HEK293 (cell line): ENCODE results near the gene BTBD6.

Experiments used
- CTCF ChIA-PET: fragments of 350-600 bp; formaldehyde crosslinking; extraction: SDS; loops from one replicate; lab custom pipeline; 2021; ENCODE audit warnings: antibody characterized with exemption; lab: Yijun Ruan, JAX
- POLR2A ChIA-PET: fragments of 300-600 bp; formaldehyde crosslinking; extraction: SDS; loops from one replicate; lab custom pipeline; 2020; ENCODE audit warnings: antibody characterized with exemption, inconsistent platforms; lab: Yijun Ruan, JAX
- H3K27ac ChIP-seq: fragments of 200-500 bp; sonication (Bioruptor generic); 2 replicates; pipeline ENCODE4 v1.5.1; 2014; ENCODE audit warnings: low read depth, low read length, control low read depth, inconsistent platforms; ENCODE audit errors: extremely low read depth
- H3K36me3 ChIP-seq, 2 experiments: fragments of 200-500 bp in 1 of 2; sonication (Bioruptor generic) in 1 of 2; 1 replicate in 1 of 2; 2 replicates in 1 of 2; pipeline ENCODE4 v1.5.1; 2014 to 2017; ENCODE audit warnings: inconsistent platforms in 2 of 2, low read length in 2 of 2; ENCODE audit not compliant: control insufficient read depth in 2 of 2, insufficient read depth in 1 of 2
- H3K4me1 ChIP-seq: fragments of 200-500 bp; sonication (Bioruptor generic); 2 replicates; pipeline ENCODE4 v1.5.1; 2014; ENCODE audit warnings: mild to moderate bottlenecking, low read length, inconsistent platforms; ENCODE audit not compliant: control insufficient read depth, insufficient read depth
- H3K4me3 ChIP-seq: 2 replicates; pipeline ENCODE4 v1.5.1; 2011; ENCODE audit warnings: low read depth, mild to moderate bottlenecking, control low read depth, low read length, moderate library complexity
- H3K9me3 ChIP-seq: fragments of 200-500 bp; sonication (Bioruptor generic); 2 replicates; pipeline ENCODE4 v1.5.1; 2014; ENCODE audit warnings: low read depth, low read length, inconsistent platforms; ENCODE audit not compliant: control insufficient read depth, insufficient read depth
- GLI2 ChIP-seq: fragments of 450-650 bp; formaldehyde crosslinking; IDR thresholded peaks from 2 replicates; pipeline ENCODE4; 2017; ENCODE audit warnings: missing biosample characterization, missing genetic modification characterization, low read depth, borderline replicate concordance
- GLIS1 ChIP-seq: fragments of 450-650 bp; formaldehyde crosslinking; IDR thresholded peaks from 2 replicates; pipeline ENCODE4 v1.5.1; 2016; ENCODE audit warnings: missing biosample characterization, missing genetic modification characterization
- GLIS2 ChIP-seq: fragments of 450-650 bp; formaldehyde crosslinking; IDR thresholded peaks from 2 replicates; pipeline ENCODE4 v1.5.1; 2016; ENCODE audit warnings: missing biosample characterization, missing genetic modification characterization
- KLF8 ChIP-seq: fragments of 450-650 bp; formaldehyde crosslinking; IDR thresholded peaks from 2 replicates; pipeline ENCODE4 v1.5.1; 2016; ENCODE audit warnings: missing biosample characterization, missing genetic modification characterization
- KLF9 ChIP-seq: fragments of 450-650 bp; formaldehyde crosslinking; IDR thresholded peaks from 2 replicates; pipeline ENCODE4 v1.5.1; 2016; ENCODE audit warnings: missing biosample characterization, missing genetic modification characterization, low read depth
- OSR2 ChIP-seq: fragments of 450-650 bp; formaldehyde crosslinking; IDR thresholded peaks from 2 replicates; pipeline ENCODE4 v1.5.1; 2016; ENCODE audit warnings: missing biosample characterization, missing genetic modification characterization
- PRDM10 ChIP-seq: fragments of 450-650 bp; formaldehyde crosslinking; IDR thresholded peaks from 2 replicates; pipeline ENCODE4 v1.5.1; 2016; ENCODE audit warnings: missing biosample characterization, missing genetic modification characterization
- RBAK ChIP-seq: fragments of 450-650 bp; formaldehyde crosslinking; IDR thresholded peaks from 2 replicates; pipeline ENCODE4 v1.5.1; 2016; ENCODE audit warnings: missing biosample characterization, missing genetic modification characterization
- SP3 ChIP-seq: fragments of 450-650 bp; formaldehyde crosslinking; IDR thresholded peaks from 2 replicates; pipeline ENCODE4 v1.5.1; 2016; ENCODE audit warnings: missing biosample characterization, missing genetic modification characterization
- ZFP41 ChIP-seq: fragments of 450-650 bp; formaldehyde crosslinking; IDR thresholded peaks from 2 replicates; pipeline ENCODE4 v1.5.1; 2016; ENCODE audit warnings: missing biosample characterization, missing genetic modification characterization, borderline replicate concordance
- ZNF155 ChIP-seq: fragments of 450-650 bp; formaldehyde crosslinking; IDR thresholded peaks from 2 replicates; pipeline ENCODE4 v1.5.1; 2016; ENCODE audit warnings: missing biosample characterization, missing genetic modification characterization
- ZNF174 ChIP-seq: fragments of 450-650 bp; formaldehyde crosslinking; IDR thresholded peaks from 2 replicates; pipeline ENCODE4 v1.5.0; 2017; ENCODE audit warnings: missing biosample characterization, mild to moderate bottlenecking, missing genetic modification characterization
- ZNF211 ChIP-seq: fragments of 450-650 bp; formaldehyde crosslinking; IDR thresholded peaks from 2 replicates; pipeline ENCODE4 v1.5.1; 2016; ENCODE audit warnings: low read depth, missing biosample characterization, missing genetic modification characterization
- ZNF239 ChIP-seq: fragments of 450-650 bp; formaldehyde crosslinking; IDR thresholded peaks from 2 replicates; pipeline ENCODE4 v1.5.1; 2016; ENCODE audit warnings: missing biosample characterization, missing genetic modification characterization
- ZNF404 ChIP-seq: fragments of 450-650 bp; formaldehyde crosslinking; IDR thresholded peaks from 2 replicates; pipeline ENCODE4 v1.5.1; 2017; ENCODE audit warnings: missing biosample characterization, missing genetic modification characterization
- ZNF433 ChIP-seq: fragments of 450-650 bp; formaldehyde crosslinking; IDR thresholded peaks from 2 replicates; pipeline ENCODE4 v1.5.1; 2016; ENCODE audit warnings: missing biosample characterization, missing genetic modification characterization, low read depth
- ZNF473 ChIP-seq: fragments of 450-650 bp; formaldehyde crosslinking; IDR thresholded peaks from 2 replicates; pipeline ENCODE4 v1.5.1; 2017; ENCODE audit warnings: missing biosample characterization, missing genetic modification characterization
- ZNF600 ChIP-seq: fragments of 450-650 bp; formaldehyde crosslinking; IDR thresholded peaks from 2 replicates; pipeline ENCODE4 v1.5.1; 2016; ENCODE audit warnings: missing biosample characterization, missing genetic modification characterization
- ZNF639 ChIP-seq: fragments of 450-650 bp; formaldehyde crosslinking; IDR thresholded peaks from 2 replicates; pipeline ENCODE4 v1.5.1; 2016; ENCODE audit warnings: missing biosample characterization, missing genetic modification characterization
- ZNF660 ChIP-seq: fragments of 450-650 bp; IDR thresholded peaks from 2 replicates; pipeline ENCODE4 v1.5.1; 2018; ENCODE audit warnings: missing biosample characterization, mild to moderate bottlenecking, missing genetic modification characterization
- ZNF670 ChIP-seq: fragments of 450-650 bp; formaldehyde crosslinking; IDR thresholded peaks from 2 replicates; pipeline ENCODE4 v1.5.1; 2016; ENCODE audit warnings: missing biosample characterization, missing genetic modification characterization, low read depth
- ZNF677 ChIP-seq: fragments of 450-650 bp; IDR thresholded peaks from 2 replicates; pipeline ENCODE4 v1.5.0; 2018; ENCODE audit warnings: missing biosample characterization, mild to moderate bottlenecking, missing genetic modification characterization, moderate library complexity
- ZNF701 ChIP-seq: fragments of 450-650 bp; formaldehyde crosslinking; IDR thresholded peaks from 2 replicates; pipeline ENCODE4 v1.5.1; 2016; ENCODE audit warnings: missing biosample characterization, missing genetic modification characterization
- ZNF792 ChIP-seq: fragments of 450-650 bp; formaldehyde crosslinking; IDR thresholded peaks from 2 replicates; pipeline ENCODE4 v1.5.1; 2016; ENCODE audit warnings: missing biosample characterization, missing genetic modification characterization
- ZNF830 ChIP-seq: fragments of 450-650 bp; IDR thresholded peaks from 2 replicates; pipeline ENCODE4 v1.5.0; 2018; ENCODE audit warnings: missing biosample characterization, missing genetic modification characterization, low read depth, mild to moderate bottlenecking, moderate library complexity
- ZSCAN4 ChIP-seq: fragments of 450-650 bp; formaldehyde crosslinking; IDR thresholded peaks from 2 replicates; pipeline ENCODE4 v1.5.1; 2017; ENCODE audit warnings: missing biosample characterization, missing genetic modification characterization

The BTBD6 gene

GRCh38 chr14:105271224-105271890 lies 23.0 kb downstream of the BTBD6 start:
- Histone ChIP-seq H3K27ac (no peak overlapping the region), H3K4me1 (no peaks in the 10 kb centered on the region), H3K36me3 (peaks cover 0 to 8% of the 10 kb centered on the region in 2 experiments; a peak in 2 of 3 replicates), H3K4me3 (no peak overlapping the region), H3K9me3 (no peaks in the 10 kb centered on the region)
- CTCF ChIA-PET = interaction anchor here (1.7 kb wide), 1 partner anchor 10 kb away, joined by 5 read pairs; no protein-coding TSS in a partner anchor
- TF ChIP-seq ZNF404 (tag by site-specific recombination) (no peak), RBAK (tag by site-specific recombination) (no peak), GLIS2 (tag by site-specific recombination) (0 out of 2 replicates have a peak, but pooled peaks have one; percentile 28), GLIS1 (tag by site-specific recombination) (peak; percentile 57), OSR2 (tag by site-specific recombination) (no peak), ZNF830 (no peak), ZNF792 (tag by site-specific recombination) (no peak), ZNF600 (tag by site-specific recombination) (no peak), ZSCAN4 (no peak), KLF9 (tag by site-specific recombination) (0 out of 2 replicates have a peak, but pooled peaks have one; percentile 17), GLI2 (tag by site-specific recombination) (no peak), ZNF670 (no peak)
- POLR2A ChIA-PET = no interaction called here

- H3K4me3 ChIP-seq = no peak overlapping the region
- H3K27ac ChIP-seq = no peak overlapping the region
- H3K36me3 ChIP-seq = peaks cover 0 to 7% of the 10 kb centered on the region in 2 experiments; a peak in 2 of 3 replicates
- TF ChIP-seq PRDM10 (tag by site-specific recombination) (0 out of 2 replicates have a peak, but pooled peaks have one; percentile 21), ZNF433 (tag by site-specific recombination) (no peak), ZFP41 (tag by site-specific recombination) (no peak), ZNF174 (tag by site-specific recombination) (no peak), ZNF660 (tag by site-specific recombination) (no peak), ZNF473 (tag by site-specific recombination) (no peak)
- ChIA-PET POLR2A (no interaction called here), CTCF (no interaction called here)
- H3K4me1 ChIP-seq = no peaks in the 10 kb centered on the region
- no peaks in the 10 kb centered on the region for H3K9me3 ChIP-seq
Measured at GRCh38 chr14:105272623-105273022, 24.3 kb downstream of the BTBD6 start.

GRCh38 chr14:105273062-105273461 lies 24.7 kb downstream of the BTBD6 start:
- ChIA-PET POLR2A (no interaction called here), CTCF (no interaction called here)
- Histone ChIP-seq H3K27ac (no peak overlapping the region), H3K9me3 (no peaks in the 10 kb centered on the region), H3K4me3 (no peak overlapping the region), H3K4me1 (no peaks in the 10 kb centered on the region), H3K36me3 (peaks cover 0 to 3% of the 10 kb centered on the region in 2 experiments; a peak in 2 of 3 replicates)
- TF ChIP-seq SP3 (tag by site-specific recombination) (no peak), ZNF701 (no peak), ZNF155 (tag by site-specific recombination) (no peak), ZNF239 (tag by site-specific recombination) (no peak), ZNF639 (tag by site-specific recombination) (no peak), ZNF677 (tag by site-specific recombination) (no peak), ZNF211 (tag by site-specific recombination) (no peak), ZSCAN4 (no peak), KLF8 (tag by site-specific recombination) (no peak)
